ENCODE measurements around the gene PSMB10. TPM values are rescaled to one million over a fixed set of nuclear protein-coding genes. Genes with fewer than 3 reads are reported as not detected.

Gene PSMB10
- total RNA-seq, 1 experiment from 2014 or later, result 26.9 TPM

DNA sequence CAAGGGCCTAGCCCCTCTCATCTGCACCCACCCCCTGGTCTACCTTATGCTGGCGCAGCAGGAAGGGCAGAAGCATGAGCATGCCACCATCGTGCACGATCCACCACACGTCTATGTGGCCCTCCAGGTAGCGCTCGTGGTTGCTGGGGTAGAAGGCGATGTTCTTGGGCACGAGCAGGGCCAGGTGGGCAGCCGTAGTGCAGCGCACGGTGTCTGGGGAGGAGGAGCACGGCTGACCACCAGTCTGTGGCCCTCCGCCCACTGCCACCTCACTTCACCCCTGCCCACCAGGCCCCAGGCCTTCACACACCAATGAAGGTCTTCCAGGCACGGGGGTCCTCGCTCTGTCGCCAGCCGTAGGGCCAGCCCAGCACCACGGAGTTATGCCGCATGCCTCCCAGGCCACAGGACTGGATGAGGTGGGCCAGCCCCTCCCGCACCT, 9.5 kb upstream of the PSMB10 start:
- peaks cover 6% of the 10 kb centered on the region for H3K4me1 Mint-ChIP-seq (ENCODE audit: low read depth, unreplicated experiment)
- intact Hi-C loops (cut with micrococcal nuclease; ENCODE audit: unreplicated experiment), result no loop called here
- TF ChIP-seq, protein P1, sequence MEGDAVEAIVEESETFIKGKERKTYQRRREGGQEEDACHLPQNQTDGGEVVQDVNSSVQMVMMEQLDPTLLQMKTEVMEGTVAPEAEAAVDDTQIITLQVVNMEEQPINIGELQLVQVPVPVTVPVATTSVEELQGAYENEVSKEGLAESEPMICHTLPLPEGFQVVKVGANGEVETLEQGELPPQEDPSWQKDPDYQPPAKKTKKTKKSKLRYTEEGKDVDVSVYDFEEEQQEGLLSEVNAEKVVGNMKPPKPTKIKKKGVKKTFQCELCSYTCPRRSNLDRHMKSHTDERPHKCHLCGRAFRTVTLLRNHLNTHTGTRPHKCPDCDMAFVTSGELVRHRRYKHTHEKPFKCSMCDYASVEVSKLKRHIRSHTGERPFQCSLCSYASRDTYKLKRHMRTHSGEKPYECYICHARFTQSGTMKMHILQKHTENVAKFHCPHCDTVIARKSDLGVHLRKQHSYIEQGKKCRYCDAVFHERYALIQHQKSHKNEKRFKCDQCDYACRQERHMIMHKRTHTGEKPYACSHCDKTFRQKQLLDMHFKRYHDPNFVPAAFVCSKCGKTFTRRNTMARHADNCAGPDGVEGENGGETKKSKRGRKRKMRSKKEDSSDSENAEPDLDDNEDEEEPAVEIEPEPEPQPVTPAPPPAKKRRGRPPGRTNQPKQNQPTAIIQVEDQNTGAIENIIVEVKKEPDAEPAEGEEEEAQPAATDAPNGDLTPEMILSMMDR (IDR thresholded peaks at IDR 0.05; ENCODE audit: insufficient read depth in 1 of 2, low read depth in 1 of 2, low read length in 1 of 2, severe bottlenecking in 1 of 2, unreplicated experiment in 1 of 2), result no peak
- no peaks in the 10 kb centered on the region for H3K27me3 Mint-ChIP-seq (ENCODE audit: insufficient read depth, unreplicated experiment)
- H3K9me3 ChIP-seq, result no peaks in the 10 kb centered on the region
- ChIA-PET POLR2A (no interaction called here), CTCF (no interaction called here)
- BruUV-seq (replicated peaks), result no TSS peak
- H3K27ac Mint-ChIP-seq (ENCODE audit: unreplicated experiment), result no peak overlapping the region
- DNase-seq, result no peak
- H3K9me3 Mint-ChIP-seq (ENCODE audit: unreplicated experiment), result no peaks in the 10 kb centered on the region
- peaks cover 6% of the 10 kb centered on the region; the same call in 1 of the 2 replicates for H3K4me1 ChIP-seq
- H3K4me3 Mint-ChIP-seq (ENCODE audit: unreplicated experiment), result no peak overlapping the region
- H3K36me3 Mint-ChIP-seq (ENCODE audit: insufficient read depth, unreplicated experiment), result peaks cover 94% of the 10 kb centered on the region
- no peak overlapping the region for H3K4me3 ChIP-seq (ENCODE audit: low read depth, low read length)
- no peaks in the 10 kb centered on the region for H3K27me3 ChIP-seq (replicated peaks; ENCODE audit: control insufficient read depth, insufficient read depth, low read length)
- H3K36me3 ChIP-seq (ENCODE audit: control insufficient read depth, insufficient read depth, low read length), result peaks cover 7% of the 10 kb centered on the region

DNA sequence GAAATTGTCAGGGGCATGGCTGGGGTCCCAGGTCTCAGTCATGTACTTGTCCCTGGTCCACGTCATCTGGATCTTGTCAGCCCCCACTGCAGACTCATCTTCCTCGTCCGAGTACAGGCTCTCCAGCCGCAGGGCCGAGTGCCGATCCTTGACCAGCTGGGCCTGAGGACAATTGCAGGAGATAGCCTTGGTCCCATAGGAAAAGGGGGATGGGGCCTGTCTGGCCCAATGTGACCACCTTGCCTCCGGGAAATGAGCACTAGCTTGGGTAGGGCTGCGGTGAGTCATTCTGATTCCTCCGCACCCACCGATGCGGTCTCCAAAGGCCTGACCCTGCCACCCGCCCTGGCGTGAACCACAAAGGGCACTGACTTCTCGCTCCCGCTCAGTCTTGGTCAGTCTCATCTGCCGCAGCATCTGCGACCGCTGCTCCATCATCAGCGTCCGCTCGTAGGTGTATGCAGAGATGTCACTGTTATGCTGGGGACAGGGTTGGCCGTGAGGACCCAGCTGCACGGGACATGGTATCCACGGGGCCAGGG, 8.8 kb upstream of the PSMB10 start:
- ChIA-PET POLR2A (no interaction called here), CTCF (no interaction called here)
- no peak overlapping the region for H3K27ac Mint-ChIP-seq (ENCODE audit: unreplicated experiment)
- H3K36me3 Mint-ChIP-seq (ENCODE audit: insufficient read depth, unreplicated experiment), result peaks cover 93% of the 10 kb centered on the region
- no peak overlapping the region for H3K4me3 ChIP-seq (ENCODE audit: low read depth, low read length)
- no TSS peak for BruUV-seq (replicated peaks)
- DNase-seq, result no peak
- H3K27me3 ChIP-seq (replicated peaks; ENCODE audit: control insufficient read depth, insufficient read depth, low read length), result no peaks in the 10 kb centered on the region
- H3K9me3 ChIP-seq, result no peaks in the 10 kb centered on the region
- H3K36me3 ChIP-seq (ENCODE audit: control insufficient read depth, insufficient read depth, low read length), result peaks cover 6% of the 10 kb centered on the region
- TF ChIP-seq, protein P1 (IDR thresholded peaks at IDR 0.05; ENCODE audit: insufficient read depth in 1 of 2, low read depth in 1 of 2, low read length in 1 of 2, severe bottlenecking in 1 of 2, unreplicated experiment in 1 of 2), result no peak
- peaks cover 6% of the 10 kb centered on the region; the same call in 1 of the 2 replicates for H3K4me1 ChIP-seq
- H3K27me3 Mint-ChIP-seq (ENCODE audit: insufficient read depth, unreplicated experiment), result no peaks in the 10 kb centered on the region
- H3K4me1 Mint-ChIP-seq (ENCODE audit: low read depth, unreplicated experiment), result peaks cover 6% of the 10 kb centered on the region
- intact Hi-C loops (cut with micrococcal nuclease; ENCODE audit: unreplicated experiment), result no loop called here
- no peaks in the 10 kb centered on the region for H3K9me3 Mint-ChIP-seq (ENCODE audit: unreplicated experiment)
- no peak overlapping the region for H3K4me3 Mint-ChIP-seq (ENCODE audit: unreplicated experiment)

DNA sequence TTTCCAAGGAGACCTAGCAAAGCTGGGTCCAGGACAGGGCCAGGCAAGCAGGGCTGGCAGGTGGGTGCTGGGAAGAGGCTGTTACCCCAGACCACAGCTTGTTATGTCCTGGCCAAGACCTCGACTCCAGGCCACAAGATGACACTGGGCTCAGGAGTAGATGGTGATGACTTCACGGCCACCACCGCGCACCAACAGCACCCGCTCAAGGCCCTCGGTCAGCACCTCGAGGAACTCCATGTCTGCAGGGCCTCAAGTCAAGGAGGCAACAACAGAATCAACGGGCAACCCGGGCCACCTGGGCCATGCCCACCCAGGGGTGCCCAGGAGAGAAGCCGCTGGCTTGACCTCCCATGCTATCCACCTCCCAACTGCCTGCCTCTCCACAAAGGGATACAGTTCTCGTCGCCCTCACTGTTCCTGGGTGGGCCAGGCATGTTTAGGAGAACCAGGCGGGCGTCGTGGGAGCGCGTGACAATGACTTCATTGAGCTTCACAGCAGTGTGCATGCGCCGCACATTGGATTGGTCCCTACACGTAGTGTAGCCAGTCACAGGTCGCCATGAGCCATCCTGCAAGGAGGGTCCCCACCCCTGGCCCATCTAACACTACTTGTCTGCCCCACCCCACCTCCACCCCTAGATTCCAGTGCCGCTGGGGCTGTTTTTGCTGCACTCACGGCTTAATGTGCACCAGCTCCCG, 8.2 kb upstream of the PSMB10 start:
- H3K36me3 Mint-ChIP-seq (ENCODE audit: insufficient read depth, unreplicated experiment), result peaks cover 92% of the 10 kb centered on the region
- no peaks in the 10 kb centered on the region for H3K9me3 Mint-ChIP-seq (ENCODE audit: unreplicated experiment)
- H3K4me3 Mint-ChIP-seq (ENCODE audit: unreplicated experiment), result no peak overlapping the region
- no peak for DNase-seq
- H3K27me3 Mint-ChIP-seq (ENCODE audit: insufficient read depth, unreplicated experiment), result no peaks in the 10 kb centered on the region
- peaks cover 6% of the 10 kb centered on the region for H3K4me1 Mint-ChIP-seq (ENCODE audit: low read depth, unreplicated experiment)
- intact Hi-C loops (cut with micrococcal nuclease; ENCODE audit: unreplicated experiment), result no loop called here
- Histone ChIP-seq H3K27me3 (replicated peaks; ENCODE audit: control insufficient read depth, insufficient read depth, low read length) (no peaks in the 10 kb centered on the region), H3K4me1 (peaks cover 6% of the 10 kb centered on the region; the same call in 1 of the 2 replicates), H3K9me3 (no peaks in the 10 kb centered on the region), H3K36me3 (ENCODE audit: control insufficient read depth, insufficient read depth, low read length) (peaks cover 6% of the 10 kb centered on the region), H3K4me3 (ENCODE audit: low read depth, low read length) (no peak overlapping the region)
- no peak overlapping the region for H3K27ac Mint-ChIP-seq (ENCODE audit: unreplicated experiment)
- TF ChIP-seq, protein P1 (IDR thresholded peaks at IDR 0.05; ENCODE audit: insufficient read depth in 1 of 2, low read depth in 1 of 2, low read length in 1 of 2, severe bottlenecking in 1 of 2, unreplicated experiment in 1 of 2), result no peak
- POLR2A ChIA-PET, result no interaction called here
- TSS peak; percentile 17 for BruUV-seq (replicated peaks)
- CTCF ChIA-PET, result no interaction called here

Measured in Caco-2 (cell line).